ENCODE results near the gene NFAT5. TPM values are rescaled to one million over a fixed set of nuclear protein-coding genes. Genes with fewer than 3 reads are reported as not detected.

Gene NFAT5
- total and polyA plus RNA-seq, 4 donors: 5.2 to 111 (median 22.5) TPM

- Histone ChIP-seq H3K4me3 (no peak overlapping the region), H3K27me3 (ENCODE audit: control insufficient read depth in 3 of 3, insufficient read depth in 3 of 3, low read length in 2 of 3) (no peaks in the 10 kb centered on the region), H3K9ac (ENCODE audit: insufficient read depth in 1 of 2, low read length in 2 of 2) (no peak overlapping the region), H3K27ac (ENCODE audit: low read depth in 1 of 2, low read length in 1 of 2) (no peak overlapping the region), H3K36me3 (ENCODE audit: control insufficient read depth in 4 of 4, insufficient read depth in 4 of 4, low read length in 4 of 4) (no peaks in the 10 kb centered on the region), H3K9me3 (ENCODE audit: control insufficient read depth in 4 of 4, insufficient read depth in 3 of 4, low read length in 3 of 4) (no peaks in the 10 kb centered on the region), H3K4me1 (ENCODE audit: control insufficient read depth in 5 of 5, insufficient read depth in 5 of 5, low read length in 5 of 5) (peaks cover 0 to 2% (median 0%) of the 10 kb centered on the region in 5 donors)
- no peak for TF ChIP-seq CTCF (IDR thresholded peaks at IDR 0.05; ENCODE audit: control extremely low read depth, extremely low read depth)
- DNase-seq (no peak), ATAC-seq (ENCODE audit: insufficient read depth, low FRiP score) (no peak)
- WGBS, 2 donors: 88 to 89% methylated on average over 2 of the region's 2 CpGs
Observed at GRCh38 chr16:69537706-69538080, 28.1 kb upstream of the NFAT5 start.

- Histone ChIP-seq H3K27ac (ENCODE audit: low read depth in 1 of 2, low read length in 1 of 2) (no peak overlapping the region), H3K9me3 (ENCODE audit: control insufficient read depth in 4 of 4, insufficient read depth in 3 of 4, low read length in 3 of 4) (no peaks in the 10 kb centered on the region), H3K9ac (ENCODE audit: insufficient read depth in 1 of 2, low read length in 2 of 2) (no peak overlapping the region), H3K4me1 (ENCODE audit: control insufficient read depth in 5 of 5, insufficient read depth in 5 of 5, low read length in 5 of 5) (peaks cover 0 to 2% (median 0%) of the 10 kb centered on the region in 5 donors), H3K4me3 (no peak overlapping the region), H3K27me3 (ENCODE audit: control insufficient read depth in 3 of 3, insufficient read depth in 3 of 3, low read length in 2 of 3) (no peaks in the 10 kb centered on the region), H3K36me3 (ENCODE audit: control insufficient read depth in 4 of 4, insufficient read depth in 4 of 4, low read length in 4 of 4) (no peaks in the 10 kb centered on the region)
- ATAC-seq (ENCODE audit: insufficient read depth, low FRiP score): no peak
- WGBS, 2 donors: 86 to 96% methylated on average over 1 of the region's 1 CpG
- TF ChIP-seq CTCF (IDR thresholded peaks at IDR 0.05; ENCODE audit: control extremely low read depth, extremely low read depth): no peak
- DNase-seq: no peak
Observed at GRCh38 chr16:69538808-69539207, 27.0 kb upstream of the NFAT5 start.

GRCh38 chr16:69542974-69543373 is 22.8 kb upstream of the NFAT5 start:
- no peak for ATAC-seq (ENCODE audit: insufficient read depth, low FRiP score)

More at GRCh38 chr16:69542974-69543373, 22.8 kb upstream of the NFAT5 start:
- Histone ChIP-seq H3K4me1 (ENCODE audit: control insufficient read depth in 5 of 5, insufficient read depth in 5 of 5, low read length in 5 of 5) (no peaks in the 10 kb centered on the region), H3K27ac (ENCODE audit: low read depth in 1 of 2, low read length in 1 of 2) (no peak overlapping the region), H3K4me3 (no peak overlapping the region), H3K9me3 (ENCODE audit: control insufficient read depth in 4 of 4, insufficient read depth in 3 of 4, low read length in 3 of 4) (no peaks in the 10 kb centered on the region), H3K9ac (ENCODE audit: insufficient read depth in 1 of 2, low read length in 2 of 2) (no peak overlapping the region), H3K27me3 (ENCODE audit: control insufficient read depth in 3 of 3, insufficient read depth in 3 of 3, low read length in 2 of 3) (no peaks in the 10 kb centered on the region), H3K36me3 (ENCODE audit: control insufficient read depth in 4 of 4, insufficient read depth in 4 of 4, low read length in 4 of 4) (no peaks in the 10 kb centered on the region)
- TF ChIP-seq CTCF (IDR thresholded peaks at IDR 0.05; ENCODE audit: control extremely low read depth, extremely low read depth): no peak
- DNase-seq: no peak

All from lung (tissue), 12 donors.